HG02623 (cell line): ENCODE data around the gene NPR2.

Source experiments
- ATAC-seq: cut with Tn5 transposase; IDR thresholded peaks from one replicate; pipeline ENCODE4 v1.9.1; 2021; ENCODE audit warnings: moderate library complexity; ENCODE audit not compliant: unreplicated experiment

Gene NPR2

DNA sequence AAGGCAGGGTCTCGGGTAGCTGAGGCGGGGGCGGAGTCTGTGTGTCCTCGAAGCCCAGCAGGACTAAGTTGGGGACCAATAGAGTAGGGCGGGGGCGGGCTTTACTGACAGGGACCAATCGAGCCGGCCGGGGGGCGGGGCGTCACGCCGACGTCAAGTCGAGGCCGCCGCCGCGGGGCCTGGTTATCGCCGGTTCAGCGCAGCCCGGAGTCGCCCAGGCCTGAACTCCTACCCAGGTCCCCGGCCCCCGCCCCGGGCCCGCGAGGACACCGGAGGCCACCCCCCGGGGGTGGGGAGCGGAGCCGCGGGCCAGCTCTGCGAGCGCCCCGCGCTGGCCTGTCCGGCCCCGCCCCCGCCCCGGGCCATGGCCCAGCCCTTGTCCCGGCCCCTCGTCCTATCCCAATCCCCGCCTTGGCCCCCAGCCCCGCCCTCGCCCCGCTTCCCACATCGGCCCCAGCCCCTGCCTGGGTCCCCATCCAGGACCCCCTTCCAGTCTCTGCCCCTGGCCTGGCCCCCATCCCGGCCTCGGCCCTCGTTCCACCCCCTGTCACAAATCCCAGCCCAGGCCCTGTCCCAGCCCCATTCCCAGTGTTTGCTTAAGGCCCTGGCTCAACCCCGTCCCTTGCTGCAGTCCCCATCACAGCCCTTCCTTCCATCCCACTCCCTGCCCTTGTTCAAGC lies 37.8 kb downstream of the NPR2 start, which contains the start of gene TMEM8B:
TSS of gene TMEM8B (plus strand) at position 145 of the 680 bp plus-strand sequence. CDS start at position 365, 220 bp downstream.
- ATAC-seq: peak; percentile 72

DNA sequence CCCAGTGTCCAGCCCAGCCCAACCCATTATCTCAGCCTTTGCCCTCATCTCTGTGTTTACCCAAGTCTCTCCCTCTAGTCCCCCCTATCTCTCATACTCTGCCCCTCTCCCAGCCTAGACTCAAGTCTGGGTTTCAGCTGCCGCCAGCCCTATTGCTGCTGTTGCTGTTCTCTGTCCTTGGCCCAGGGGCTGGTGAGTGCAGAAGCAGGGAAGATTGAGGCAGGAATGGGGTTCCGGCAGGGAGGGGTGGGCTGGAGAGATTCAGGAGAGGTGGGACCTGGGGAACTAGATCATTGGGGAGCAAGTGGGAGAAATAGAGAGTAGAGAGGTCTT lies 38.3 kb downstream of the NPR2 start:
- no peak for ATAC-seq

GRCh38 chr9:35831040-35831439 lies 39.6 kb downstream of the NPR2 start:
- no peak for ATAC-seq

- no peak for ATAC-seq
Observed at GRCh38 chr9:35832814-35833213, 41.4 kb downstream of the NPR2 start.

DNA sequence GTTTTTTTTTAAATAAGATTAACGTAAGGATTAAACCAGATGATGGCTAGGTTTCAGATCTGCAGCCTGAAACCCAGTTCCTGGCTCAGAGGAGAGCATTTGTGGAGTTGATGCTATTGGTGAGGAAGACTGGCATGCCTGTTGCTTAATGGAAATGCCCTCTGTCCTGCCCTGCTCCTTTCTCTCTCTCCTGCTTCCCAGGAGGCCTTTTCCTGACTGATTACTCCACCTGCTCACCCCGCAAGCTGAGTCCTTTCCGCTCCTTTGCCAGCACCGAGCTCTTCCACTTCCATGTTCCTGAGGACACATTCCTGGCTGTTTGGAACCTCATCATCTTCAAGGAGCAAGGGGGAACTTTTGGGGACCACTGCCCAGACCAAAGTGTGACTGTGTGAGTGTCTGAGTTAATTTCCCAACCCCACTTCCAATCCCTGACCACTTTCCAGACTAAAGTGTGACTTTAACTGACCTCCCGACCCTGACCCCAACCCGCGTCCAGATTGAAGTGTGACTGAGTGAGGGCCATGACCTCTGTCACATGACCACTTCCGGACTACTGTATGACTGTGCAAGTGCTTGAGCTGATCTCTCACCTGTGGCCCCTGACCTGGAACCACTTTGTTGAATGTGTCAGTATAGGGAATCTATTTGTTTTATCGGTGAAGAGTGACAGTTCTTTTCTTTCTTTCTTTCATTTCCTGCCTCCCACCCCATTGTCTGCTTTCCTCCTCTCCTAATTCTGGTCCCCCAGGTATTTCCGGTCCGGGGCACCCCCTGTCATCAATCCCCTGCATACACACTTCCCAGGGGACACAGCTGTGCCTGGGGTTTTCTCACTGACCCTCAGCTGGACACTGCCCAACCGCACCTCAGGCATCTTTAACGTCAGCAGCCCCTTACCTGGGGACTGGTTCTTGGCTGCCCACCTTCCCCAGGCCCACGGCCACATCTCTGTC lies 43.1 kb downstream of the NPR2 start:
- ATAC-seq: no peak

GRCh38 chr9:35835216-35835632 lies 43.8 kb downstream of the NPR2 start:
- no peak for ATAC-seq

GRCh38 chr9:35835766-35836165 lies 44.4 kb downstream of the NPR2 start:
- no peak for ATAC-seq

- ATAC-seq: no peak
Observed at GRCh38 chr9:35836595-35836994, 45.2 kb downstream of the NPR2 start.

GRCh38 chr9:35839926-35840325 lies 48.5 kb downstream of the NPR2 start:
- ATAC-seq: no peak

- ATAC-seq: no peak
Observed at GRCh38 chr9:35840881-35841644, 49.7 kb downstream of the NPR2 start.

DNA sequence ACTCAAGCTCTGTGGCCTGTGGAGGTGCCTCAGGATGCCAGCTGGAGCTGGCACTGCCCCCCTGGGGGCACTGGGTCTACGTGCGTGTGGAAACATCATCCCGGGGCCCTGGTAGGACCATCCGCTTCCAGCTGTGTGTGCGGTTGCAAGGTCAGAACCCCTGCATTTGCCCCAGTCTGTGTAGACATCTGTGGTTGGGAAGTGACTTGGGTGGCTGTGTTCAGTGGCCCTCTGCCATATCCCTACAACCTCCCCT lies 50.2 kb downstream of the NPR2 start:
- ATAC-seq: no peak

- ATAC-seq: no peak
Observed at GRCh38 chr9:35842020-35842745, 50.8 kb downstream of the NPR2 start.

- peak; percentile 62 for ATAC-seq
Observed at GRCh38 chr9:35842795-35843194, 51.4 kb downstream of the NPR2 start.

GRCh38 chr9:35844628-35845270 lies 53.4 kb downstream of the NPR2 start:
- no peak for ATAC-seq

DNA sequence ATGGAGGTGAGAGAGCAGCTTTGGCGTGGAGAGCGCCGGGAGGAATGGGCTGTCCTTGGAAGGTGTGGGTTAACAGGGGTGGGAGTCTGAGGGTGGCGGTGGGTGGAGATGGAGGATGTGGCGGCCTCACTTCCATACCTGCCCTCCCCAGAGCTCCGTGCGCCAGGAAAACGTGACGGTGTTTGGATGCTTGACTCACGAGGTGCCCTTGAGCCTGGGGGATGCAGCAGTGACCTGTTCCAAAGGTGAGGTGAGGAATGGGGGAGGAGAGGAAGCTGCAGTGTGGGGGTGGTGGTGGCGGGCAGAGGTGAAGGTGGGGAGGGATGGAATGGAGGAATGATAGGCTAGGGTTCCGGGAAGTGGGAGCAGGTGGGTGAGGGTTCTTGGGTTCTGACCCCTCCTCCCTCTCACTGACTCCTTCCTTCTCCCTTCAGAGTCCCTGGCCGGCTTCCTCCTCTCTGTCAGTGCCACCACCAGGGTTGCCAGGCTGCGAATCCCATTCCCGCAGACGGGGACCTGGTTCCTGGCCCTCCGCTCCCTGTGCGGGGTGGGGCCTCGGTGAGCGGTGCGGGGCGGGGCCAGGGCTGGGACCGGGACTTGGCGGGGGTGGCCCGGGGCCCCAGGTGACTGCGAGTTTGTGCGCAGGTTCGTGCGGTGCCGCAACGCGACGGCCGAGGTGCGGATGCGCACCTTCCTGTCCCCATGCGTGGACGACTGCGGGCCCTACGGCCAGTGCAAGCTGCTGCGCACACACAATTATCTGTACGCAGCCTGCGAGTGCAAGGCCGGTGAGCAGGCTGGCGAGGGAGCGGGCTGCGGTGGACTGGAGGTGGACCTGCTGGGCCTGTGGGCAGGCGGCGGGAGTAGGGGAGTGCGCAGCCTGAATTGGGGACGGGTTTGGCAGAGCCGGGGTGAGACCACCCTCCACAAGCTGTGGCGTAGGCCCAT lies 54.7 kb downstream of the NPR2 start:
- ATAC-seq: no peak

- ATAC-seq: peak; percentile 89
Observed at GRCh38 chr9:35847792-35848572, 56.6 kb downstream of the NPR2 start.

DNA sequence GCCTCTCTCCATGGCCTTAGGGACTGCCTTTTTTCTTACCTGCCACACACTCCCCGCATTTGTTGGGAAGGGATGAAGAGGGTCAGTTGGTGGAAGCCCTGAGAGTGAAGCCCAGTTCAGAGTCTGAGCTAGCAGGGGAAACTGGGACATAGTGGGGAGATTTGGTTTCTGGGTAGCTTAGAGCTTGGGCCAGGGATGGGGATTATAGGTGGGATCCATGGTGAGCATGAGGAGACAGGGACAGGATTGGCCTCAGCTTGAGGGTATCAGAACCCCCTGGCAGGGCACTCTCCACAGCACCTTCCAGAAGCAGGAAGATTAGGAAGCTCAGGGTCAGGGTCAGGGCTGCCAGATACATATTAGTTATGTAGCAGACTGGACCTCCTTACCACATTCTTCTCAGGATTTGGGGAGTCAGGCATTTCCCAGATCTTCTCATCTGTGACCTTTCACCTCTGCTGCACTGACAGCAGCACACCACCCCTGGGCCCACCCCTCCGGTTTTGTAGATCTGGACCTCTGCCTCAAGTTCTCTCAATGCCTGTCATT lies 61.0 kb downstream of the NPR2 start:
- no peak for ATAC-seq
